ENCODE measurements around the gene USP11. TPM values are rescaled to one million over a fixed set of nuclear protein-coding genes. Genes with fewer than 3 reads are reported as not detected.
A peak's percentile ranks its signal among the peaks of the same experiment; 100 is the strongest.
"Not testable (repeated sequence)": the region's sequence is repeated elsewhere in the genome, so short reads cannot be mapped to it uniquely, and the experiment has no call there.

USP11 gene
- total RNA-seq, 6 experiments from 2014 or later = 55.2 to 68.7 (median 62.8) TPM

DNA sequence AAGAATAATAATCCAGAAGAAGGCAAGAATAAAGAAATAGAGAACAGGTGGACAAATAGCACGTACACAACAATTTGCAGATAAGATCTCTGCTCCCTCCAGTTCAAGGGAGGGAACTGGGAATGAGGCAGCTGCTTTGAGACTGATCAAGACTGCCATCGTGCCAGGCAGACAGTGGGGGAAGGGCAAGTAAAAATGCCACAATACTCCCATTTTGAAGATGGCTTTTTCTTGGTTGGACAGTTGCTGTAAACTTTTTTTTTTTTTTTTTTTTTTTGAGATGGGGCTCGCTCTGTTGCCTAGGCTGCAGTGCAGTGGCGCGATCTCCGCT is 17.2 kb downstream of the USP11 start:
- no peak overlapping the region for H3K27ac Mint-ChIP-seq
- peaks cover 12% of the 10 kb centered on the region; the same call in 1 of the 2 replicates for H3K36me3 Mint-ChIP-seq (ENCODE audit: low read depth)
- no peak for DNase-seq
- no peaks in the 10 kb centered on the region for H3K9me3 Mint-ChIP-seq
- no peak overlapping the region for H3K4me3 Mint-ChIP-seq
- no peaks in the 10 kb centered on the region for H3K4me1 Mint-ChIP-seq (ENCODE audit: low read depth)
- peaks cover 4% of the 10 kb centered on the region; the same call in 1 of the 2 replicates for H3K27me3 Mint-ChIP-seq (ENCODE audit: insufficient read depth)
- TF ChIP-seq, protein P1, sequence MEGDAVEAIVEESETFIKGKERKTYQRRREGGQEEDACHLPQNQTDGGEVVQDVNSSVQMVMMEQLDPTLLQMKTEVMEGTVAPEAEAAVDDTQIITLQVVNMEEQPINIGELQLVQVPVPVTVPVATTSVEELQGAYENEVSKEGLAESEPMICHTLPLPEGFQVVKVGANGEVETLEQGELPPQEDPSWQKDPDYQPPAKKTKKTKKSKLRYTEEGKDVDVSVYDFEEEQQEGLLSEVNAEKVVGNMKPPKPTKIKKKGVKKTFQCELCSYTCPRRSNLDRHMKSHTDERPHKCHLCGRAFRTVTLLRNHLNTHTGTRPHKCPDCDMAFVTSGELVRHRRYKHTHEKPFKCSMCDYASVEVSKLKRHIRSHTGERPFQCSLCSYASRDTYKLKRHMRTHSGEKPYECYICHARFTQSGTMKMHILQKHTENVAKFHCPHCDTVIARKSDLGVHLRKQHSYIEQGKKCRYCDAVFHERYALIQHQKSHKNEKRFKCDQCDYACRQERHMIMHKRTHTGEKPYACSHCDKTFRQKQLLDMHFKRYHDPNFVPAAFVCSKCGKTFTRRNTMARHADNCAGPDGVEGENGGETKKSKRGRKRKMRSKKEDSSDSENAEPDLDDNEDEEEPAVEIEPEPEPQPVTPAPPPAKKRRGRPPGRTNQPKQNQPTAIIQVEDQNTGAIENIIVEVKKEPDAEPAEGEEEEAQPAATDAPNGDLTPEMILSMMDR (IDR thresholded peaks at IDR 0.05) = no peak

DNA sequence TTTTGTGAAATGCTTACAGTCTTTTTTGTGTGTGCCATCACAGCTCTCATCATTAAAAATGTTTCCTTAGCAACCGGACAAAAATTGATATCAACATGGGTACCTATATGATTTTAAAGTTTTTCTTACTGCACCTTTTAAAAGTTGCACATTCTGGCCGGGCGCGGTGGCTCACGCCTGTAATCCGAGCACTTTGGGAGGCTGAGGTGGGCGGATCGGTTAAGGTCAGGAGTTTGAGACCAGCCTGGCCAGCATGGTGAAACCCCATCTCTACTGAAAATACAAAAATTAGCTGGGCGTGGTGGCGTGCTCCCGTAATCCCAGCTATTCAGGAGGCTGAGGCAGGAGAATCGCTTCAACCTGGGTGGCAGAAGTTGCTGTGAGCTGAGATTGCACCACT is 24.8 kb downstream of the USP11 start:
- not testable (repeated sequence) for H3K27ac Mint-ChIP-seq; H3K4me1 Mint-ChIP-seq (ENCODE audit: low read depth); H3K36me3 Mint-ChIP-seq (ENCODE audit: low read depth); H3K4me3 Mint-ChIP-seq; DNase-seq; H3K27me3 Mint-ChIP-seq (ENCODE audit: insufficient read depth); H3K9me3 Mint-ChIP-seq

DNA sequence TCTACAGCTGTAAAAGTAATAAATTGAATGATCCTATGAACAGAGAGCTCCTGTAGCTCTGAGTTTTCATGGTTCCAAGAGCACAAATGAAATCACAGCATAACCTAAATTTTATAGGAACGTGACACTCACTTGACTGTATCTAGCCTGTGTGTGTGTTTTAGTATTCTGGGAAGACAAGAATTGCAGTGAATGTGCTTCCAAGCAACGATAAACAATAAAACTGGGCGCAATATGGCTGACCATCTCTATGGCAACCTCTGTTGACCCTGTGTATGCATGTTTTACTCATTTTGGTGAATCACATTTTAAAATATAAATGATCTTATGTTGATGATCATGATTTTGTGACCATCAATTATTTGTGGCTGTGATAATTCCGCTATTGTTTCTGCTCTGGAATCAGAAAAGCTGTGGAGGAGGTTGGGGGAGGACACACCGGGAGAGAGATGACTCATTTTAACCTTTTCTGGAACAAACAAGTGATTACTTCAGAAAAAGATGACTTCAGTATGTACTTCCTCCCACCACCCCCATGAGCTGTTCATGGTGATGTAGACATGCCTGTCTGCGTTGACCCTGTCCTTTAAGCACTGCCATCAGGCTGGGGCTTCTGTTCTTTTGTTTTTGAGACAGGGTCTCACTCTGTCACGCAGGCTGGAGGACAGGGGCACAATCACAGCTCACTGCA is 31.8 kb downstream of the USP11 start:
- Mint-ChIP-seq H3K27me3 (ENCODE audit: insufficient read depth) (no peaks in the 10 kb centered on the region), H3K36me3 (ENCODE audit: low read depth) (no peaks in the 10 kb centered on the region), H3K4me1 (ENCODE audit: low read depth) (peaks cover 10% of the 10 kb centered on the region), H3K4me3 (no peak overlapping the region), H3K27ac (no peak overlapping the region; the same call in 1 of the 2 replicates), H3K9me3 (no peaks in the 10 kb centered on the region)
- peak; percentile 0 for DNase-seq
- TF ChIP-seq, protein P1 (IDR thresholded peaks at IDR 0.05) = no peak

DNA sequence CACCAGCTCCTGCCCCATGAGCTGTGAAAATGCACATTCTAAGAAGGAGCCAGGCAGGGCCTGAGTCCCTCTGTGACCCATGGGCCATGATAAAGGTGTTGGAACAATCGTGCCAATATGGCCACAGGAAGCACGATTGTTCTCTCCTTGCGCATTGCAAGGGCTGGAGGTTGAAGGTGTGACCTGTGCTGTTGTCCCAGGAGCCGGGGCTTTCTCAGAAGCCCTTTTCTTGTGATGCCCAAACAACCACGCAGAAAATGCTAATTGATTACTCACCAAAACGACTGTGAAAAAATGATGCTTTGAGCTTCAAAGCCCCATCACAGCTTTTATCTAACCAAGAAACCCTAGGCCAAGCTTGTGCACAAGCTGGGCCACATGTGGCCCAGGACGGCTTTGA is 33.8 kb downstream of the USP11 start:
- TF ChIP-seq, protein P1 (IDR thresholded peaks at IDR 0.05) = no peak
- Mint-ChIP-seq H3K27ac (no peak overlapping the region), H3K4me3 (no peak overlapping the region), H3K27me3 (ENCODE audit: insufficient read depth) (no peaks in the 10 kb centered on the region), H3K9me3 (no peaks in the 10 kb centered on the region), H3K4me1 (ENCODE audit: low read depth) (peaks cover 10% of the 10 kb centered on the region), H3K36me3 (ENCODE audit: low read depth) (no peaks in the 10 kb centered on the region)
- DNase-seq = no peak

DNA sequence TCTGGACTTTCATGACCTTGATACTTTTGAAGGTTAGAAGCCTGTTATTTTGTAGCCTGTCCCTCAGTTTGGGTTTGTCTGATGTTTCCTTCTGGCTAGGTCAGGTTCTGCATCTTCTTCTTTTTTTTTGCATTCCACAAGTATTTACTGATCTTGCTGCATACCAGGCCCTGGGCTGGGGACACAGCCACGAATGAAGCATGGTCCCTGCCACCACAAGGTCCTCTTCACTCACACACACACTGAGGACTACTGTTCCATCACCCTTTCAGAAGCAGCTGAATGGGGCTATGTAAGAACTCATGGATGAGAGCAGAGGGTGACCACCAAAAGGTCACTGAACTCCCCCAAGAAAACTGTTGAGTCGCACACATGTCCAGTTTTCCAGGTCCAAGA is 39.2 kb downstream of the USP11 start:
- Mint-ChIP-seq H3K4me3 (no peak overlapping the region), H3K27ac (no peak overlapping the region), H3K4me1 (ENCODE audit: low read depth) (peaks cover 4% of the 10 kb centered on the region; the same call in 1 of the 2 replicates), H3K27me3 (ENCODE audit: insufficient read depth) (no peaks in the 10 kb centered on the region; the same call in 1 of the 2 replicates), H3K9me3 (no peaks in the 10 kb centered on the region), H3K36me3 (ENCODE audit: low read depth) (no peaks in the 10 kb centered on the region)
- DNase-seq = no peak
- TF ChIP-seq, protein P1 (IDR thresholded peaks at IDR 0.05) = no peak

DNA sequence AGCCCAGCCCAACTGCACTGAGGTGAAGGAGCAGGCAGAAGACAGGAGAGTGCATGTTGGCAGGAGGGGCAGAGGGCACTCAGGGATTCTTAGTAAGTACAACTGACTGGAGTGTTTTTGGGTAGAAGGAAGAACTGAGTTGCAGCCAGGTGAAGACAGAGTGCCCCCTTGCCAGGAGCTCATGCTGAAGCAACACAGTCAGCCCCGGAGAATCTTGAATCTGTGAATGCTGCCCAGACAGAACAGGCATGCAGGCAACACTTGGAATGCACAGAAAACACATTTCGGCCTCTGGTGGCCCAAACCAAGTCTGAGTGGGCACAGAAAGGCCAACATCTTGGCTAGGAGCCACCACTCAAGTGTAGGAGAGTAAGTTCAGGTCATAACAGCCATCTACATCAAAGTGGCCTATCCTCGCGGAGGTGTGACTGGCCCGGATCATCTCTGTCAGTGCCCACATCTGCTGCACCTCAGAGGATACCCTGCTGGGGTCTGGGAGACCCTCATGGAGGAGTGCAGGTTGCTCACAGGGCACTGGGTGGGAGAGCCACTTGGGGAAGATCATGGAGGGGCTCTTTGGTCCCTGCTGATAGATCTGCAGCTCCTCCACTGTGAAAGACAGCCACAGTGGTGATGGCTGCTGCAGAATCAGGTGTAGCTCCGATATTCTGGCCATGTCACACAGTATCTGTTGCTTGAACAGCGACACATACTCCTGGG is 40.4 kb downstream of the USP11 start:
- H3K36me3 Mint-ChIP-seq (ENCODE audit: low read depth) = no peaks in the 10 kb centered on the region
- TF ChIP-seq, protein P1 (IDR thresholded peaks at IDR 0.05) = no peak
- H3K27ac Mint-ChIP-seq = no peak overlapping the region
- no peaks in the 10 kb centered on the region; the same call in 1 of the 2 replicates for H3K27me3 Mint-ChIP-seq (ENCODE audit: insufficient read depth)
- H3K9me3 Mint-ChIP-seq = no peaks in the 10 kb centered on the region
- DNase-seq = no peak
- H3K4me3 Mint-ChIP-seq = no peak overlapping the region
- H3K4me1 Mint-ChIP-seq (ENCODE audit: low read depth) = peaks cover 4% of the 10 kb centered on the region; the same call in 1 of the 2 replicates

Measured in HFFc6 (cell line).